ENCODE data around the gene HS6ST3. TPM values are rescaled to one million over a fixed set of nuclear protein-coding genes. Genes with fewer than 3 reads are reported as not detected.

Gene HS6ST3
- total RNA-seq, 1 donor from 2014 or later: 0.06 TPM

DNA sequence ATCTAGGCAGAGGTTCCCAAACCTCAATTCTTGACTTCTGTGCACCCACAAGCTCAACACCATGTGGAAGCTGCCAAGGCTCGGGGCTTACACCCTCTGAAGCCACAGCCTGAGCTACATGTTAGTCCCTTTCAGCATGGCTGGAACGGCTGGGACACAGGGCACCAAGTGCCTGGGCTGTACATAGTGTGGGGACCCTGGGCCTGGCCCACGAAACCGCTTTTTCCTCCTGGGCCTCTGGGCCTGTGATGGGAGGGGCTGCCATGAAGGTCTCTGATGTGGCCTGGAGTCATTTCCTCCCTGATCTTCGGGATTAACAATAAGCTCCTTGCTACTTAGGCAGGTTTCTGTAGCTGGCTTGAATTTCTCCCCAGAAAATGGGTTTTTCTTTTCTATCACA, 108.1 kb downstream of the HS6ST3 start:
- DNase-seq (ENCODE audit: low spot score): no peak

GRCh38 chr13:96199315-96199714, 109.4 kb downstream of the HS6ST3 start:
- DNase-seq (ENCODE audit: low spot score): no peak

DNA sequence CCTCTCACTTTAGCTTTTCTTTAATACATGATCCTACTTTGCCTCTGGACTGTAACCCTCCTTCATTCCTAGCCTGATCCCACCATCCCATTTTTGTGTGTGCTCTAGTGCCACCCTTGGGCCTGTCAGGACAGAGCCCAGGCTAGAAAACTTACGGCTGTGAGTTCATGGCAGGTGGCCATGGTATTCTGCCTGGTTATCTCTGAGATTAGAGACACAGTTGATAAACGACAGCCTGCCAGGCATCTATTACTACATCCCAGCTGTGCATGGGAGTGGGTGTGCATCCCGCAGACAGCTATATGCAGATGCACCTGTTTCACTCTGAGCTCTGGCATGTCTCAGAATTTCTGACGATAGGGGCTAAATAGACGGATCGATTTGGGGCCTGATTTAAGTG, 110.9 kb downstream of the HS6ST3 start:
- DNase-seq (ENCODE audit: low spot score): no peak

GRCh38 chr13:96202315-96202714, 112.4 kb downstream of the HS6ST3 start:
- no peak for DNase-seq (ENCODE audit: low spot score)

DNA sequence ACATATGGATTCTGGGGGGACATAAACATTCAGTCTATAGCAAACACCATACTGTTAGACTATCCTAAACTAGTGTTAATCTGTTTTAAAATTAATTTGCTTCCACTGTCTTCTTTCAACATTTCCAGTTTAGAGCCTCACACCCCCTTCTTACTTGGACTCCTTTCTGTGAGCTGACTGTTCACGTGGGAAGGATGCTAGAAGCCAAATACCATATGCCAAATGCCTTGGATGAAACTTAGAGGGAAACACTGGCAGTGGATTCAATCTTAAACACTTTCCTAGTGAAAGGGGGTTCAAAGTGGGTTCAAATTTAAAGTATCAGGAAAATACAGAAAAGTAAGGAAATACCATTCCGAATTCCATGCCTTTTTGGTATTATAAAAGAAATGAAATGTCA, 113.6 kb downstream of the HS6ST3 start:
- no peak for DNase-seq (ENCODE audit: low spot score)

GRCh38 chr13:96214824-96215445, 125.0 kb downstream of the HS6ST3 start:
- DNase-seq (ENCODE audit: low spot score): no peak

DNA sequence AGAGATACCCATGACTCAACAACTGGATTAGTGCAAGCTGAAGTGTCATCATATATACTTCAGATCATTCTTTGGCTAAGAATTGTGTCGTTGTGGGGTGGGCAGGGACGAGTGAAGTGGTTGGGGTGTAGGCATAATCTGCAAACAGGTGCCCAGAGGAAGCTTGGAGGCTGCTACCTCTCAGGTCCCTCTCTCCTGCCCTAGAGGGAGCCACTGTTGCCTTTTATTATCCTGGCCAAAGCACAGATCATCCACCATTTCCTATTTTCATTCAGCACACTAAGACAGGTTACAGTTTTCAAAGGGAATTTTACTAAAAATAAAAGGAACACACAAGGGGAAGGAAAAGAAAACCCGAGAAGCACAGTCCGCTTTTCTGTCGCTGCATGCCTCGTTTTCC, 126.6 kb downstream of the HS6ST3 start:
- DNase-seq (ENCODE audit: low spot score): no peak

GRCh38 chr13:96218475-96218874, 128.6 kb downstream of the HS6ST3 start:
- no peak for DNase-seq (ENCODE audit: low spot score)

GRCh38 chr13:96221471-96221870, 131.6 kb downstream of the HS6ST3 start:
- no peak for DNase-seq (ENCODE audit: low spot score)

GRCh38 chr13:96223231-96223630, 133.3 kb downstream of the HS6ST3 start:
- no peak for DNase-seq (ENCODE audit: low spot score)

DNA sequence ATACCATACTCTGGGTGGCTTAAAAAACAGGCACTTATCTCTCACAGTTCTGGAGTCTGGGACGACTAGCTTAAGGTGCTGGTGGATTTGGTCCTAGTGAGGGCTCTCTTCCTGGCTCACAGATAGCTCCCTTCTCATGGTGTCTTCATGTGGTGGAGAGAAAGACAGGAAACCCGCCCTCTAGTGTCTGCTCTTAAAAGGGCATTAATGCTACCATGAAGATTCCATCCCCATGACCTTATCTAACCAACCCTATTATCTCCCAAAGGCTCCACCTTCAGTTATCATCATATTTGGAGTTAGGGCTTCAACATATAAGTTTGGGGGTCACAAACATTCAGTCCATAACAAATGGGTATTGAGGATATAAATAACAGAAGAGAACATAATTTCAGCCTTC, 139.4 kb downstream of the HS6ST3 start:
- no peak for DNase-seq (ENCODE audit: low spot score)

GRCh38 chr13:96238241-96238640, 148.3 kb downstream of the HS6ST3 start:
- DNase-seq (ENCODE audit: low spot score): no peak

- no peak for DNase-seq (ENCODE audit: low spot score)
Observed at GRCh38 chr13:96238861-96239260, 149.0 kb downstream of the HS6ST3 start.

- DNase-seq (ENCODE audit: low spot score): no peak
Observed at GRCh38 chr13:96243376-96243775, 153.5 kb downstream of the HS6ST3 start.

- no peak for DNase-seq (ENCODE audit: low spot score)
Observed at GRCh38 chr13:96248103-96248502, 158.2 kb downstream of the HS6ST3 start.

GRCh38 chr13:96248996-96249395, 159.1 kb downstream of the HS6ST3 start:
- DNase-seq (ENCODE audit: low spot score): no peak

GRCh38 chr13:96252903-96253302, 163.0 kb downstream of the HS6ST3 start:
- DNase-seq (ENCODE audit: low spot score): no peak

DNA sequence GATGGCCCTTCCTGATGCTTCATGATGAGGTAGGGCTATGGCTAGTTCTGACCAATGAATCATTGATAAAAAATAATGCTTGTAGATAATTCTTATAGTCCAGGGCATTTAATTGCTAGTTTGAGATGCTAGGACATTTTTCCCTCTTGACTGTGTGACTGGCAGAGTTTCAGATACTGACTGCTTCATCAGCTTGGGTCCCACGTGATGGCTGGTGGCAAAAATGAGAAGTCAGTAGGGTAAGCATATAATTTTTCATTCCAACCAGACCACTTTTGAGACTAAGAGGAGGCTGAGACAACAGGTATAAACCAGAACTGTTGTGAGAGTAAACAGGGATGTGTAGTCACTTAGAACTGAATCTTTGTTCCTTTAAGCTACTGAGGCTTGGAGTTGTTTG, 183.3 kb downstream of the HS6ST3 start:
- DNase-seq (ENCODE audit: low spot score): no peak

DNA sequence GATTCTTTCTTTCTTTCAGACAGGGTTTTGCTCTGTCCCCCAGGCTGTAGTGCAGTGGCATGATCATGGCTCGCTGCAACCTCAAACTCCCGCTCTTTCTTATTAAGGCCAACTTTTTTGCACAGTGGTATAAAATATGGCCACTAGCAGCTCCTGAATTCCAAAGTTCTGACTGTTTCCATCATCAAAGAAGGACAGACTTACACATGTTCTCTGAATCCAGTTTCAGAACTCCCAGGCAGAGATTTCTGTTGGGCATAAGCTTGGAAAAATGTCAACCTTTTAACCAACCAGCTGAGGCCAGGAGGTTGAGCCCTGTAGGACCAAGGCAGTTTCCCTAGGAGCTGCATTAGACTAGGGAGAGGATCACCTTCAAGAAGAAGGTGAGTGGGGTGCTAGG, 184.1 kb downstream of the HS6ST3 start:
- DNase-seq (ENCODE audit: low spot score): no peak

DNA sequence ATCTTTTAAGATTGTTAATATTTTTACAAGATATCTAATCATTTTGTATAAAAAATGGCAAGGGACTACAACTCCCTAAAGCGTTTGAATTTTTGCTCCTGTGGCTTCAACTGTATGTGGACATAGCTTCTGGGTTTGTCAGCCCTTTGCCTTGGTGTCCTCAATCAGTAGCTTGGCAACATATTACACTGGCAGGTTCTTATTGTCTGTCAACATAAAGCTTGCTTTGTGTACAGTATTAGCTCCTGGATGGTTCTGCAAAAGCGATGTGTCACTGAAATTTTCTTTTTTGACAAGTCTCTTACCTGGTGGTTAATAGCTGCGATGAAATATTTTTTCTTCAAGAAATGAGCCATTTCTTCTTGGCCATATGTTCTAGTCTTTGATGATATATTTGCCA, 190.0 kb downstream of the HS6ST3 start:
- DNase-seq (ENCODE audit: low spot score): no peak

GRCh38 chr13:96284971-96285370, 195.1 kb downstream of the HS6ST3 start:
- DNase-seq (ENCODE audit: low spot score): no peak

- DNase-seq (ENCODE audit: low spot score): no peak
Observed at GRCh38 chr13:96285729-96286128, 195.8 kb downstream of the HS6ST3 start.

- no peak for DNase-seq (ENCODE audit: low spot score)
Observed at GRCh38 chr13:96294930-96295881, 205.3 kb downstream of the HS6ST3 start.

Data from mesenteric fat pad (tissue), 1 donor.